Kidney (tissue), 14 donors: Measurements from ENCODE around the gene SF3A1. TPM values are rescaled to one million over a fixed set of nuclear protein-coding genes. Genes with fewer than 3 reads are reported as not detected.
A peak's percentile ranks its signal among the peaks of the same experiment; 100 is the strongest.

Experiments used
- DNase-seq, 5 donors: peaks; one replicate each; pipeline ENCODE4 v3.0.0-alpha.2; 2013 to 2020
- FAIRE-seq: peaks from 2 replicates; lab custom pipeline; 2012; peaks lifted over from hg19 to GRCh38; lab: Jason Lieb, UNC
- H3K27ac ChIP-seq, 2 donors: one replicate each; pipeline ENCODE4 v1.7.0; 2013; ENCODE audit warnings: low read depth in 2 of 2, low read length in 2 of 2, inconsistent platforms in 1 of 2
- H3K27me3 ChIP-seq: one replicate; pipeline ENCODE4 v1.7.1; 2013; ENCODE audit warnings: low read length, inconsistent platforms; ENCODE audit not compliant: control insufficient read depth, insufficient read depth
- H3K36me3 ChIP-seq, 3 donors: one replicate each; pipeline versions ENCODE4 v1.7.0 to v1.7.1; 2013; ENCODE audit warnings: low read length in 3 of 3, control low read depth in 1 of 3, inconsistent platforms in 1 of 3; ENCODE audit not compliant: insufficient read depth in 3 of 3, control insufficient read depth in 2 of 3
- H3K4me1 ChIP-seq, 3 donors: one replicate each; pipeline versions ENCODE4 v1.7.0 to v1.7.1; 2013; ENCODE audit warnings: low read length in 3 of 3, inconsistent platforms in 1 of 3, low read depth in 1 of 3; ENCODE audit not compliant: control insufficient read depth in 2 of 3, insufficient read depth in 2 of 3
- H3K4me3 ChIP-seq, 3 donors: one replicate each; pipeline versions ENCODE4 v1.7.0 to v1.8.1; 2013; ENCODE audit warnings: low read length in 3 of 3, control low read depth in 1 of 3, inconsistent platforms in 1 of 3
- H3K9ac ChIP-seq, 3 donors: one replicate each; pipeline versions ENCODE4 v1.7.0 to v1.7.1; 2013; ENCODE audit warnings: low read length in 3 of 3, control low read depth in 1 of 3, inconsistent platforms in 1 of 3
- H3K9me3 ChIP-seq, 3 donors: one replicate each; pipeline versions ENCODE4 v1.7.0 to v1.7.1; 2013; ENCODE audit warnings: low read length in 3 of 3, control low read depth in 1 of 3, inconsistent platforms in 1 of 3; ENCODE audit not compliant: control insufficient read depth in 2 of 3, insufficient read depth in 1 of 3
- CTCF ChIP-seq: IDR thresholded peaks from 3 replicates; pipeline ENCODE4 v1.5.1; 2012; ENCODE audit warnings: mild to moderate bottlenecking, moderate library complexity, borderline replicate concordance; ENCODE audit not compliant: insufficient read depth; ENCODE audit errors: extremely low read depth
- intact Hi-C: fragments of 100-400 bp; cut with DNase I; formaldehyde crosslinking; loops from one replicate; pipeline ENCODE4 v1.11.1; 2022
- polyA plus RNA-seq: library from polyadenylated mRNA; stranded (reverse); fragments of 350-450 nt; fragmentation: Illumina TruSeq; extraction: RNeasy Lipid Tissue Mini Kit (QIAGEN cat#74804); gene quantifications from one replicate; pipeline ENCODE4 v1.2.3, GENCODE V29; 2014; ENCODE audit warnings: low read depth, low replicate concordance; ENCODE audit not compliant: insufficient read depth
- total RNA-seq: library from RNA; stranded (reverse); fragmentation: NEBNext Ultra II Directional; extraction: Animal tissue kit (Norgen Biotek cat#: 25700); gene quantifications from one replicate; pipeline ENCODE4 v1.2.1, GENCODE V29; 2021
- donor health status: control.
- donor health status: control.
- donor health status: control.
- donor health status: control.
- donor health status: control.
- donor health status: DM: yes; HTN: yes; CAD: no.
- donor health status: Normal renal cell carcinoma (clear cell type).

Gene SF3A1
- total and polyA plus RNA-seq, 2 donors from 2014 or later: 23.7 to 179 TPM

GRCh38 chr22:30326706-30327362, 29.9 kb downstream of the SF3A1 start, which contains the start of gene TBC1D10A:
TBC1D10A (minus strand) TSS chr22:30326941; CDS start chr22:30326881, 60 bp downstream.
- DNase-seq (peak; percentile 95 to 97 (median 96)), FAIRE-seq (no peak)
- H3K27ac ChIP-seq: peak within 1 kb of the TSS; percentile 86 to 88
- peak within 1 kb of the TSS; percentile 33 to 83 (median 74) for H3K9ac ChIP-seq
- H3K9me3 ChIP-seq: no peaks in the 10 kb centered on the region
- H3K4me3 ChIP-seq: peak within 1 kb of the TSS; percentile 62 to 86 (median 80)
- H3K36me3 ChIP-seq: peaks cover 0 to 2% (median 0%) of the 10 kb centered on the region in 3 donors
- peaks cover 0 to 37% (median 27%) of the 10 kb centered on the region in 3 donors for H3K4me1 ChIP-seq
- no peaks in the 10 kb centered on the region for H3K27me3 ChIP-seq
- intact Hi-C loops: no loop called here
- TF ChIP-seq CTCF: no peak

GRCh38 chr22:30326255-30326705, 30.4 kb downstream of the SF3A1 start:
- intact Hi-C loops: no loop called here
- no peak for TF ChIP-seq CTCF
- Histone ChIP-seq H3K4me1 (peaks cover 0 to 37% (median 32%) of the 10 kb centered on the region in 3 donors), H3K9ac (peak overlapping the region; percentile 33 to 83 (median 74)), H3K9me3 (no peaks in the 10 kb centered on the region), H3K36me3 (peaks cover 0 to under 1% (median 0%) of the 10 kb centered on the region in 3 donors), H3K4me3 (peak overlapping the region; percentile 62 to 86 (median 80)), H3K27me3 (no peaks in the 10 kb centered on the region), H3K27ac (peak overlapping the region; percentile 86 to 88)
- FAIRE-seq (no peak), DNase-seq (peak in 2 of 5 donors; percentile 81)

GRCh38 chr22:30325724-30326254, 30.9 kb downstream of the SF3A1 start:
- no peak for TF ChIP-seq CTCF
- Histone ChIP-seq H3K4me1 (peaks cover 0 to 38% (median 33%) of the 10 kb centered on the region in 3 donors), H3K4me3 (peak overlapping the region; percentile 62 to 86 (median 80)), H3K36me3 (peaks cover 0 to under 1% (median 0%) of the 10 kb centered on the region in 3 donors), H3K27me3 (no peaks in the 10 kb centered on the region), H3K9ac (peak overlapping the region in 2 of 3 donors; percentile 71 to 74), H3K27ac (peak overlapping the region; percentile 86 to 88), H3K9me3 (no peaks in the 10 kb centered on the region)
- peak in 1 of 5 donors; percentile 55 for DNase-seq
- no peak for FAIRE-seq
- intact Hi-C loops: no loop called here
